HG02943 (cell line): ENCODE measurements around the gene MED12.
"Not testable (repeated sequence)": the region's sequence is repeated elsewhere in the genome, so short reads cannot be mapped to it uniquely, and the experiment has no call there.

ENCODE experiments used
- ATAC-seq: cut with Tn5 transposase; IDR thresholded peaks from one replicate; pipeline ENCODE4 v1.9.1; 2021; ENCODE audit warnings: mild to moderate bottlenecking, low read depth, moderate library complexity; ENCODE audit not compliant: unreplicated experiment

MED12 gene

DNA sequence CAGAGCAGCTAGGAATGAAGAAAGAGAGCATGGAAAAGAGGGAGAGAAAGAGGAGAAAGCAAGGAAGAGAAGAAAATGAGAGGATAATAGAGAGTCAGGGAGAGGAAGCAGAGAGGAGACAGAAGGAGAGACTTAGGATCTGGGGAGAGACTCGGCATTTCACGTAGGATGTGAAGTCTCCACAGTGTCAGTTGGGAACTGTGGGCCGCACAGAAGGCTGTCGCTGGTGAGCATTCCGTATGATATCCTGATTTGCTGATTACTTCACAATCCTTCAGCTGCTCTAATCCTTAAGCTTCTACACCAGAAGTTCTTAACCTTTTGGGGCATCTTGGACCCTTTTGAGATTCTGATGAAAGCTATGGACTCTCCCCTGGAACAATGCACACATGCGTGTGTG is 40.2 kb downstream of the MED12 start:
- ATAC-seq = no peak

DNA sequence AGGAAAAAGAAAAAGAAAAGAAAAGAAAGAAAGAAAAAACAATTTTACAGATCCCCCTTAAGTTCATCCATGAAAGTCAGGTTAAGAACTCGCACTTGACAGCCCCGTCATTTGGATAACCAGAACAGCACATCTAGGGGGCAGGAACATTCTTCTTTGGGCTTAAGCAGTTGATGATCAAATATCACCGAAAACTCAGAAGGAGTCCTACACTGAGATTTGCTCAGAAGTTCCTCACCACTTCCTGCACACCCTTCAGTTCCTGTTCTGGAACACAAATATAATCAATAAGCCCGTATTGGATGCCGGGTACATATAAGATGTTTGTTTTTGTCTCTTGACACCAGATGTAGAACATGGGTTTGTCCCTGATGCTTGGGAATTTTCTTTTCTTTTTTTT is 40.9 kb downstream of the MED12 start:
- no peak for ATAC-seq

DNA sequence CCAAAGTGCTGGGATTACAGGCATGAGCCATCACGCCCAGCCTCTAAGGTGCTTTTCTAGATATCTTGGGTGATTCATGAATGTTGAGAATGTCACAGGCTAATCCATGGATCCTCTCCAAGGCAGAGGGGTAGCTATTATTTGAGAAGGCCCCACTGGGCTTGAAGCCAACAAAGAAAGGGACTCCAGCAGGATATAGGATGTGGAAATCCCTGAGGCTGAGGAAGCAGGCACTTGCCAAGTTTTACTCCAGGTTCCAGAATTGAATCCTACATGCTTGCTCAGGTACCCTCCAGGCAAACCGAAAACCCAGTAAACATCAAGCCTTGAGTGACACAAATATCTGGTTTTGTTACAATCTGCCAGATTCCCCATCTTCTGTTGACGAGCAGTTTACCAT is 42.1 kb downstream of the MED12 start:
- ATAC-seq = no peak

DNA sequence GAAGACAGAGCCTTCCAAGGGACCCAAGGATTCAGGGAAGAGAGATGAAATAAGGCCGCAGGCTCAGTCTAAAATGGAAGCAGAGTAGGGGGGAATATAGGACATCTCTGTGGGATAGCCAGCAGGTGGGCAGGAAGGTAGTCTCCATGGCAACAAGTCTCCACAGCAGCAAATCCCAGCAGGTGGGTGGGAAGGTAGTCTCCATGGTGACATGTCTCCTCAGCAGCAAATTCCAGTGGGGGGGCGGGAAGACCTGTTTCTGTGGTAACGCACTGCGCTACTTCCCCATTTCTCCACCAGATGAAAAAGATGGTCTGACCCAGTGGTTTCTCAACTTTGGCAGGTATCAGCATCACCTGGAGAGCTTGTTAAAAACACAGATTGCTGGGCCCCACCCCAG is 44.6 kb downstream of the MED12 start:
- ATAC-seq = no peak

DNA sequence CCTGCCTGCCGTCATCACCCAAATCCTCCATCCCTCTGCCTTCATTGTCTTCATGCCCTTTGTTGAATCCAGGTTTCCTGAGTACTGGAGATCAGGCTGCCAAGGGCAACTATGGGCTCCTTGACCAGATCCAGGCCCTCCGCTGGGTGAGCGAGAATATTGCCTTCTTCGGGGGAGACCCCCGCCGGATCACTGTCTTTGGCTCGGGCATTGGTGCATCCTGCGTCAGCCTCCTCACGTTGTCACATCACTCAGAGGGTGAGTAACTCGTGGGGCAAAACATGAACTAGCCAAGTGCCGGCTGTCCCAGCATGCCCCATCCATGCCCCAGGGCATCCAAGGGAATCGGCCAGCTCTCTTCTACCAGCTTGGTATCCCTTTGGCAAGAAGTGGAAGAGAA is 45.7 kb downstream of the MED12 start:
- no peak for ATAC-seq

DNA sequence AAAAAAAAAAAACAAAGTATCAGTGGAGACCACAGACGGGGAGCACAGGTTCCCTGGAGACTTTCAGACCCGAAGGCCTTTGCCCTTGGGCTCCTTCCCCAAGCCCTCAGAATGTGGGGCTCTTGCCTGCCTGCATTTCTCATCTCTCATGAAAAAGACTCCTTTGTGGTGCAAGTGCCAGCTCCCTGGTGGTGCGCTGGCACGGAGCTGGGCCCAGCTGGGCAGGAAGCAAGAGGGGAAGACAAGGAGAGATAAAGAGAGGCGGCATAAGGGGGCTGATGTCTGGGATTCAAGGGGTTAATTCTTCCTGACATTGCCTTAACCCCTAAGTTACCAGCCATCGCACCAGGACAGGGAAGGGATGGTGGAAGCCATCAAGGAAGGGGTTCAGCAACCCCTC is 48.1 kb downstream of the MED12 start:
- no peak for ATAC-seq

DNA sequence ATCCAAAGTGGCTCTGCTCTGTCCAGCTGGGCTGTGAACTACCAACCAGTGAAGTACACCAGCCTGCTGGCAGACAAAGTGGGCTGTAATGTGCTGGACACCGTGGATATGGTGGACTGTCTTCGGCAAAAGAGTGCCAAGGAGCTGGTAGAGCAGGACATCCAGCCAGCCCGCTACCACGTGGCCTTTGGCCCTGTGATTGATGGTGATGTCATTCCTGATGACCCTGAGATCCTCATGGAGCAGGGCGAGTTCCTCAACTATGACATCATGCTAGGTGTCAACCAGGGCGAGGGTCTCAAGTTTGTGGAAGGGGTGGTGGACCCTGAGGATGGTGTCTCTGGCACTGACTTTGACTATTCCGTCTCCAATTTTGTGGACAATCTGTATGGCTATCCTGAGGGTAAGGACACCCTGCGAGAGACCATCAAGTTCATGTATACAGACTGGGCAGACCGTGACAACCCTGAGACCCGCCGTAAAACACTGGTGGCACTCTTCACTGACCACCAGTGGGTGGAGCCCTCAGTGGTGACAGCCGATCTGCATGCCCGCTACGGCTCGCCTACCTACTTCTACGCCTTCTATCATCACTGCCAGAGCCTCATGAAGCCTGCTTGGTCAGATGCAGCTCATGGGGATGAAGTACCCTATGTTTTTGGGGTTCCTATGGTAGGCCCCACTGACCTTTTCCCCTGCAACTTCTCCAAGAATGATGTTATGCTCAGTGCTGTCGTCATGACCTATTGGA is 48.8 kb downstream of the MED12 start:
- ATAC-seq = no peak

DNA sequence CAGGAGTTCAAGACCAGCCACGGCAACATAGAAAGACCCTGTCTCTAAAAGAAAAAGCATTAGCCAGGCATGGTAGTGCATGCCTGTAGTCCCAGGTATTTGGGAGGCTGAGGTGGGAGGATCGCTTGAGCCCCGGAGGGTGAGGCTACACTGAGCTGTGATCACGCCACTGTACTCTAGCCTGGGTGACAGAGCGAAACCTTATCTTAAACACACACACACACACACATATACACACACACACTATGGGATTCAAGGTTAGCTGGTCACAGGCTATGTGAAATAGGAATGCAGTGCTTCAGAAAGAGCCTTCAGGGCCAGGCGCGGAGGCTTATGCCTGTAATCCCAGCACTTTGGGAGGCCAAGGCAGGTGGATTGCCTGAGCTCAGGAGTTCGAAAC is 49.7 kb downstream of the MED12 start:
- ATAC-seq = no peak

DNA sequence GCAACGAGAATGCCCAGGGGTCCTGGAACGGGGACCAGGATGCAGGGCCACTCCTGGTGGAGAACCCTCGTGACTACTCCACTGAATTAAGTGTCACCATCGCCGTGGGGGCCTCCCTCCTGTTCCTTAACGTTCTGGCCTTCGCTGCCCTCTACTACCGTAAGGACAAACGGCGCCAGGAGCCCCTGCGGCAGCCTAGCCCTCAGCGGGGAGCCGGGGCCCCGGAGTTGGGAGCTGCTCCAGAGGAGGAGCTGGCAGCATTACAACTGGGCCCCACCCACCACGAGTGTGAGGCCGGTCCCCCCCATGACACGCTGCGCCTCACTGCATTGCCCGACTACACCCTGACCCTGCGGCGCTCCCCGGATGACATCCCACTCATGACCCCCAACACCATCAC is 51.2 kb downstream of the MED12 start:
- no peak for ATAC-seq

DNA sequence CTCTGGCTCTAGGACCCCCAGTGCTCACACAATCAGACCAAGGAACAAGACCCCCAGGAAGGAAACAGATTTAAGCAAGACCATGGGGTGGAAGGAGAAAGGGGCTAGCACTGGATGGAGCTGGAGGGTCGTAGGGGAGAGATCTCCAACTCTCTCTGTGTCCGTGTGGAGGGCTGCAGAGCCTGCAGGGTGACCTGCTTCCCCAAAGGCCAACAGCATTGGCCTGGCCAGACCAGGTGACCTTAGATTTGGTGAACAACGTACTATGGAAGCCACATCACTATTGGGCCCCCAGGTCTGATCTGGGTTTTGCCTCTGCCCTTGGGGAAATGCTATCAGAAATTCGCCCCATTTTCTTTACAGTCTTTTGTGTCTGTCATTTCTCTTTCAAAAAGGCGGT is 52.3 kb downstream of the MED12 start:
- ATAC-seq = no peak

DNA sequence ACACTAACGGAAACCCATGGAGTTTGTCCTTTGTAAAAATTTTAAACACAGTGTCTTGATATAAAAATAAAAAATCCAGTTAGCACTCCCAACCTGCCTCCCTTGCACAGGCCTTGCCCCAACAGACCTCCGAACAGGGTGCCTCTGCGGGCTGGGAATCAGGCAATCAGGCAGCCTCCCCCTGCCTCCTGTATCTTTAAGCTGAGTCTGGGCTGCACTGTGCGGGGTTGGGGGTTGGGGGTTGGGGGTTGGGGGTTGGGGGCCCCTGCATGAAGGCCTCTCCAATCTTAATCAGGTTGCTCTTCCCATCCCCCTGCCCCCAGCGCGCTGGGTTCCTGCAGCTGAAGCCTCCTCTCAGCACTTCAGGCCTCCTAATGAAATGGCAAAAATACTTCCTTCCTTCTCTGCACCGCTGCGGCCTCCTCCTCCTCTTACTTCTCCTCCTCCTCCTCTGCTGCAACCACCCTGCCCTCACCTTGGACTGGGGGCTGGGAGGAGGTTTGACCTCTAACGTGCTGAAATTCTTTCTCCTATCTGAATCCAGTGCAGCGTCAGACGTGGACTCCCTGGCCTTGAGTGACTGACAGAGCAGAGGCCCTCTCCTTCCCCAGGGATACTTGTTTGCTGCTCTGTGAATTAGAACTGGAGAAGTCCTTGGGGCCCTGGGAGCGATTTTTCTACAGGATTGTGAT is 52.9 kb downstream of the MED12 start:
- no peak for ATAC-seq

DNA sequence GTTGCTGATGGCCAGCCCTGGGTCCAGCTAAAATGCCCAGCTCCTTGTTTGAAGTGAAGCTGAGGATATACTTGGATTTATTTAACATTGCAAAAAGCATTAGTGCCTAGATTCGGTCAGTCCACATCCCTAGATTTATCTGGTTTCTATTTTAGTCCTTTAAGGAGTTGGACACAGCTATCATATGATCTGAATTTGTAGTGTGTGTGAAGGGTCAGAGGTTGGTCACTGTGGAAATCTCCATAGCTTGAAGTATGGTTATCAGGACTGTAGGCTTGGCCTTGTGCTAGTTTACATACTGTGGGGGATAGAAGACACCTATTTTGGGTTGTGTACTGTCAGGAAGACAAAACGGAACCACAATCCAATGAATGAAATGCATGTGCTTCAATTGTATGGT is 55.0 kb downstream of the MED12 start:
- ATAC-seq = no peak

DNA sequence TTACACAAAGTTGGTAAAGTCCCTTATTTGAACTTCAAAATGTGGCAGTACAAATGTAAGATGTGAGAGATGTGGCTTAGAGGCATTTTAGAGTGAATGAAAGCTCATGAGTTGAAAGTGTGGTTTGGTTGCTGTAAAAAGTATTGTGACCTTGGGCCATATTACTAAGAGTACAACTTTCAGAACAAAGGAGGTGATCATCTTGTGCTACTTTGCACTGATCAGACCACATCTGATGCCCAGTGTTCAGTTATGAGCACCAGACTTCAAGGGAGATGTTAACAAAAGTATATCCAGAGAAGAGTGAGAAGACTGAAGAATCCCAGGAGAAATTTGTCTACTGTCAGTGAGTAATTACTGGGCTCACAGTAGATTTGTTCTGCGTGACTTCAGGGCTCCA is 56.4 kb downstream of the MED12 start:
- no peak for ATAC-seq

DNA sequence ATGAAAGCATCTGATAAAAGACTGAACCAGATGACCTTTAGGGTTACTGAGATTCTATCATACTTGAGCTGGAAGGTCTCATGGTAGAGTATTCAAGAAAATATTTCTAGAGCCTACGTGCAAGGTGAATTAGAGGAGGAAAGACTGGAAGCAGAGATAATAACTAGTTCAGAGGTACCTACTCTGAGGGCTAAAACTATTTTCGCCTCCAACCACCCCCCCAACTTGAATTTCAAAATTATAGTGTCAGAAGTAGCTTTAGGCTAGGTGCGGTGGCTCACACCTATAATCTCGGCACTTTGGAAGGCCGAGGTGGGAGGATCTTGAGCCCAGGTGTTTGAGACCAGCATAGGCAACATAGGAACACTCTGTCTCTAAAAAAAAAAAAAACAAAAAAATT is 57.1 kb downstream of the MED12 start:
- no peak for ATAC-seq

DNA sequence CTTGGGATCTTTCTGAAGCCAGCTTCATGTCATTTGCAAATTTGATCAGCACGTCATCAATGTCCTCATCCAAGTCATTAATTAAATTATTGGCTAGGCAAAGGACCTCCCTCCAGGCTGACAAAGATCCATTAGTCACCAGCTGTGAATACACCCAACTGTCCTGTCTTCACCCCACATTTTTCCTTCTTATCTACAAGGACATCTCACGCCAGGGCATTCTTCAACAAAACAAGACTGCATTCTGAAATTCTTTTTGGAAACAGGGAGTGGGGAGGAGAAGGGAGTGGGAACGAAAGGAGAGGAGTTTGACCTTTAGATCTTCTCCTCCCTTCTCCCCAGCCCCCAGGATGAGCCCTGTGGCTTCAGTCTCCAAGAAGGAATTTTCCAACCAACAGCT is 58.9 kb downstream of the MED12 start:
- no peak for ATAC-seq

DNA sequence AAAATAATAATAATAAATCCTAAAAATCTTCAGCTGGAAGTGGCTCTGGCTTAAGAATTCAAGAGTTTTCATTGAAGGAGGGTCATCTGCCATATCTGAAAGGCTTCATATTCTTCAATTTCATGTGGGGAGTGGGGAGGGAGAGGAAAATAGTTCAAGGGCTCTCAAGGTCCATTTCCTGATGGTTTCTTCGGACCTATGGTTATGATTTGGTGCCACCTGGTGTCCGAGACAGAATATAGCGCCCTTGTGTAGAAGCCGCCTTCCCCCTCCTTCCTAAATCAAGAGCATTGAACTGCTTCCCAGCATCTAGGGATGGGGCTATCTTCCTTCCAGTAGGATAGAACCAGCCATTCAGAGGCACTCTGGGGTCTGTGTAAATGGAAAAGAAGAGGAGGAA is 60.5 kb downstream of the MED12 start:
- ATAC-seq = no peak

DNA sequence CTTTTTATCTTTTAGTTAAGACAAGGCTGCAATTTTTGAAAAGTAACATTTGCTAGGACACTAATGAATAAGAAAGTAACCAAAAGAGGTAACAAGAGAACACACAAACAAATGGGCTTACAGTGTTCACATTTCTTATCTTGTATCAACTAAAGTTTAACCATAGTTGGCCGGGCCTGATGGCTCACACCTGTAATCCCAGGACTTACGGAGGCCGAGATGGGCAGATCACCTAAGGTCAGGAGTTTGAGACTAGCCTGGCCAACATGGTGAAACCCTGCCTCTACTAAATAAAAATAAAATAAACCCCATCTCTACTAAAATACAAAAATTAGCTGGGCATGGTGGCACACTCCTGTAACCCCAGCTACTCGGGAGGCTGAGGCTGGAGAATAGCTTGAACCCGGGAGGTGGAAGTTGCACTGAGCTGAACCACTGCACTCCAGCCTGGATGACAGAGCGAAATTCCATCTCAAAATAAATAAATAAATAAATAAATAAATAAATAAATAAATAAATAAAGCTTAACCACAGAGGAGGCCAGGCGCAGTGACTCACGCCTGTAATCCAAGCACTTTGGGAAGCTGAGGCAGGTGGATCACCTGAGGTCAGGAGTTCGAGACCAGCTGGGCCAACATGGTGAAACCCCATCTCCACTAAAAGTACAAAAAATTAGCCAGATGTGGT is 62.3 kb downstream of the MED12 start:
- ATAC-seq = not testable (repeated sequence)

DNA sequence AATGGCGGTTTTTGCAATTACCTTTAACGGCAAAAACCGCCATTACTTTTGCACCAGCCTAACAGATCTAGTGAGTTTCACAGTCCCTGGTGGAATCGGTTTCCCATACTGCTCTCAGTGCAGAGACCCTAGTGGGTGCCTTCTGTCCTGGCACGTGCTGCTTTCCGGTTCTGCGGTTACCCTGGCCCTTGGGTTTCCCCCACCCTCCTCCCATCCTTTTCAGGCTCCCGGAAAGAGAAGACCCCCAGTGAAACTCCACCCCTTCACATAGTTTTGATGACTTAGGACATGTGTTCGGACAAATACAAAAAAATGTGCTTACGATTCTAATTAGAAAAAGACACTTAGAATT is 63.1 kb downstream of the MED12 start:
- ATAC-seq = peak; percentile 49

DNA sequence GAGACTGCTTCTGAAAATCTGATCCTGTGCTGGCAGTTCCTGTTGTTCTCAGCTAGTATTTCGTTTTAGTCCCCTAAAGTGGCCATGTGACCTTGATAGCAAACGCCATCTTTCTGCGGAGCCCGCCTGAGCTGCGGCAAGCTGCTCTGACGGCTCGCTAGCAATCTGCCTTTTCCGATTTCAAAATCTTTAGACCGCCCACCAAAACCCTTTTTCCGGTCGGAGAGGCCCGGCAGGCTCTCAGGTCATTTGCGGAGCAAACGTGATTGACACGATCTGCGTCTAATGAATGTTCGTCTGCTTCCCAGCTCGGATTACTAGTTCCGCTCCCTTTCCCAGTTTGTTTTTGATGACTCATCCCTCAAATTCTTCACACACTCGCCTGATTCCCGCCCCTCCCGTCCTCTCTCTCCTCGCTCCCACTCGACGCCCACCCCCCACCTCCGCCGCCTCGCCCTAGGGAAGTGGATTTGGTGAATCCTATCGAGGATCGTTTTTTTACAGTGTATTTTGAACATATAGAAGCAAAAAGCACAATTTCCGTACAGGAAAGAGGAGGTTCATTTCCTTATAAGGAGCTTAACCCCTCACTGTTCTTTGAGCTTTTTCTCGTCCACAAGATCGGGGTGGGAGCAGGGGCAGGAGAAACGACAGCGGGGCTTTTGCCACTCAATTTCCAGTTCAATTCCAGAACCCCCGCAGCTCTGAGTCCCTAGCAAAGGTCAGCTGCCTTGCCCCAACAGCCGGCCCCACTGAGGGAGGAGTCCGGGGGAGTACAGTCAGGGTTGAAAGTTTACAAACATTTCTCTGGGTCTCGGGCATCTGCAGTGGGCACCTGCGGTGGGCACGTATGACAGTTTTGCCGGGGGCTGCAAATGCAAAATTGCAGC is 63.8 kb downstream of the MED12 start:
- ATAC-seq = peak; percentile 88

DNA sequence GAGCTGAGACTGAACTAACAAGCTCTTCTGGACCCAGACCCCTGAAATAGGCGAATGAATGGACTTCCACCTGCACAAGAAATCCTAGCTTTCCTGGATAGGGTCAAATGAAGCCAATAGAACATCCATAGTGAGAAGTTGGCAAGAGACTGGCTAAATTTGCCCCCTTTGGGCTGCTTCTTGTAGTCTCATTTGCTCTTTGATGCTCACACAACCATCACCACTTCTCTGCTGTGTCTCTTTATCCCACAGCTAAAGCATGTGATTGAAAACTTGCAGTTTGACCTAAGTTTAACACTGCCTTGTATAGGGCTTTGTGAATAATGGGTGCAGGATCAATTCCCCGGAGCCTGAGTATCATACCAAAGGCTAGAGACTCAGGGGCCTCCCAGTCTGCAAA is 64.5 kb downstream of the MED12 start:
- no peak for ATAC-seq

DNA sequence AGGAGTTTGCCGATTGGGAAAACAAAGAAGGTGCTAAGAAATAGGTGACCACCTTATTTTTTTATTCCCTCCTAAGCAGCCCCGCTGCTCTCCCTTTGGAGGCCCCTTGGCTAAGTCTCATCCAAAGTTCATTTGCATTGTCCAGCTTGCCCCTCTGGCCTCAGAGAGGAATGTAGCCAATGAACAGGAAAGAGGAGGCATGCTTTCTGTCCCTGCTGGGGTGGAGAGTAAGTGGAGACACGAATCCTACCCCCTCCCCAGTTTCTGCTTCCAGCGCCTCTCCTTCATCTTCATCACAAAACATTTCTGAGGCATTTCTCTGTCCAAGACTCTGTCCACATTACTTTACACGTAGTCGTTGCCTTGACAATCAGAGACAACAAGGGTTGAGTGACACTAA is 64.9 kb downstream of the MED12 start:
- no peak for ATAC-seq
